Liver (tissue), 9 donors: Measurements from ENCODE around the gene C2orf74. TPM values are rescaled to one million over a fixed set of nuclear protein-coding genes. Genes with fewer than 3 reads are reported as not detected.

Experiments used
- DNase-seq: peaks from one replicate; pipeline ENCODE4 v3.0.0-alpha.2; 2017; ENCODE audit warnings: low spot score
- H3K27ac ChIP-seq, 2 donors: one replicate each; pipeline ENCODE4 v1.7.0; 2013; ENCODE audit warnings: inconsistent platforms in 2 of 2, low read length in 2 of 2, control low read depth in 1 of 2, low read depth in 1 of 2, mild to moderate bottlenecking in 1 of 2
- H3K27me3 ChIP-seq, 4 donors: one replicate each; pipeline versions ENCODE4 v1.6.1 to v1.7.0; 2013; ENCODE audit warnings: low read length in 3 of 4, inconsistent platforms in 1 of 4, mild to moderate bottlenecking in 1 of 4, moderate library complexity in 1 of 4; ENCODE audit not compliant: control insufficient read depth in 4 of 4, insufficient read depth in 4 of 4
- H3K36me3 ChIP-seq, 4 donors: one replicate each; pipeline versions ENCODE4 v1.6.1 to v1.7.0; 2013; ENCODE audit warnings: low read length in 3 of 4, mild to moderate bottlenecking in 3 of 4, low read depth in 1 of 4, moderate library complexity in 1 of 4; ENCODE audit not compliant: control insufficient read depth in 4 of 4, insufficient read depth in 3 of 4
- H3K4me1 ChIP-seq, 4 donors: one replicate each; pipeline versions ENCODE4 v1.6.1 to v1.7.0; 2013; ENCODE audit warnings: low read length in 3 of 4, mild to moderate bottlenecking in 3 of 4, moderate library complexity in 1 of 4; ENCODE audit not compliant: control insufficient read depth in 4 of 4, insufficient read depth in 4 of 4
- H3K4me3 ChIP-seq, 3 donors: one replicate each; pipeline versions ENCODE4 v1.6.1 to v1.7.0; 2013; ENCODE audit warnings: low read length in 3 of 3, control low read depth in 1 of 3, low read depth in 1 of 3, mild to moderate bottlenecking in 1 of 3
- H3K9ac ChIP-seq, 2 donors: one replicate each; pipeline ENCODE4 v1.7.0; 2013; ENCODE audit warnings: low read length in 2 of 2, mild to moderate bottlenecking in 2 of 2, moderate library complexity in 2 of 2, control low read depth in 1 of 2, low read depth in 1 of 2
- H3K9me3 ChIP-seq, 4 donors: one replicate each; pipeline versions ENCODE4 v1.6.1 to v1.7.0; 2013; ENCODE audit warnings: low read length in 3 of 4; ENCODE audit not compliant: control insufficient read depth in 4 of 4
- ATF3 ChIP-seq: IDR thresholded peaks from 2 replicates; pipeline ENCODE4 v1.6.1; 2016; ENCODE audit warnings: antibody characterized with exemption
- CTCF ChIP-seq: fragments of 150-350 bp; IDR thresholded peaks from 2 replicates; pipeline ENCODE4 v1.5.1; 2017; ENCODE audit warnings: improper control_type of control experiment, low read depth, low read length; ENCODE audit not compliant: missing input control
- EGR1 ChIP-seq, 2 donors: IDR thresholded peaks; 2 replicates each; pipeline ENCODE4 v1.6.1; 2016 to 2018; ENCODE audit warnings: antibody characterized with exemption in 2 of 2, low read depth in 2 of 2
- FOXA1 ChIP-seq: IDR thresholded peaks from 2 replicates; pipeline ENCODE4 v1.6.1; 2016; ENCODE audit warnings: antibody characterized with exemption
- FOXA2 ChIP-seq: IDR thresholded peaks from 2 replicates; pipeline ENCODE4 v1.6.1; 2016; ENCODE audit warnings: antibody characterized with exemption
- GABPA ChIP-seq, 2 donors: IDR thresholded peaks in 1 of 2; conservative IDR thresholded peaks in 1 of 2; 2 replicates each; pipeline ENCODE4 v1.6.1; 2016; ENCODE audit warnings: antibody characterized with exemption in 2 of 2, mild to moderate bottlenecking in 1 of 2, moderate library complexity in 1 of 2
- HNF4A ChIP-seq, 2 donors: conservative IDR thresholded peaks; 2 replicates each; pipeline ENCODE4 v1.6.1; 2016; ENCODE audit warnings: antibody characterized with exemption in 2 of 2, mild to moderate bottlenecking in 2 of 2
- HNF4G ChIP-seq: IDR thresholded peaks from 2 replicates; pipeline ENCODE4 v1.6.1; 2016; ENCODE audit warnings: antibody characterized with exemption
- JUND ChIP-seq, 2 donors: IDR thresholded peaks; 2 replicates each; pipeline ENCODE4 v1.6.1; 2016; ENCODE audit warnings: antibody characterized with exemption in 2 of 2
- NR2F2 ChIP-seq: IDR thresholded peaks from 2 replicates; pipeline ENCODE4 v1.6.1; 2016; ENCODE audit warnings: antibody characterized with exemption
- RAD21 ChIP-seq, 2 donors: IDR thresholded peaks; 2 replicates each; pipeline ENCODE4 v1.6.1; 2016; ENCODE audit warnings: antibody characterized with exemption in 2 of 2, mild to moderate bottlenecking in 2 of 2
- REST ChIP-seq: IDR thresholded peaks from 2 replicates; pipeline ENCODE4 v1.6.1; 2016; ENCODE audit warnings: antibody characterized with exemption, mild to moderate bottlenecking
- RXRA ChIP-seq, 2 donors: IDR thresholded peaks; 2 replicates each; pipeline ENCODE4 v1.6.1; 2017 to 2018; ENCODE audit warnings: antibody characterized with exemption in 2 of 2, mild to moderate bottlenecking in 1 of 2
- SP1 ChIP-seq: IDR thresholded peaks from 2 replicates; pipeline ENCODE4 v1.6.1; 2018; ENCODE audit warnings: antibody characterized with exemption, mild to moderate bottlenecking
- TAF1 ChIP-seq: conservative IDR thresholded peaks from 2 replicates; pipeline ENCODE4 v1.6.1; 2016; ENCODE audit warnings: antibody characterized with exemption, mild to moderate bottlenecking
- YY1 ChIP-seq: IDR thresholded peaks from 2 replicates; pipeline ENCODE4 v1.6.1; 2016; ENCODE audit warnings: antibody characterized with exemption, mild to moderate bottlenecking
- ZBTB33 ChIP-seq: IDR thresholded peaks from 2 replicates; pipeline ENCODE4 v1.6.1; 2016; ENCODE audit warnings: antibody characterized with exemption
- WGBS: extraction: QIAGEN DNeasy Blood & Tissue Kit; methylation state at CpG from one replicate; pipeline ENCODE4 v1.1.7; 2013; 5-methylcytosine and 5-hydroxymethylcytosine counted together
- polyA plus RNA-seq, 2 donors: library from polyadenylated mRNA; stranded (reverse) in 1 of 2; unstranded in 1 of 2; fragments of 200-250 nt in 1 of 2; fragments of >200 nt in 1 of 2; fragmentation: Nextera tagmentation in 1 of 2; extraction: Ambion mirVana in 1 of 2; gene quantifications; one replicate each; pipeline versions ENCODE4 v1.2.1 to v1.2.3, GENCODE V29; 2013 to 2015
- total RNA-seq, 2 donors: library from RNA; depleted of rRNA; stranded (reverse); fragments of >200 nt; gene quantifications; one replicate each; pipeline ENCODE4 v1.2.3, GENCODE V29; 2014
- donor health status: healthy.
- donor health status: healthy.
- donor health status: healthy.
- donor health status: healthy.
- donor health status: healthy.

The C2orf74 gene
- total and polyA plus RNA-seq, 4 donors, result 3.5 to 23.3 (median 5.6) TPM

- peak overlapping the region; percentile 23 to 44 for H3K27ac ChIP-seq
- peak overlapping the region in 1 of 2 donors; percentile 14 for H3K9ac ChIP-seq
- no peaks in the 10 kb centered on the region for H3K9me3 ChIP-seq
- H3K36me3 ChIP-seq, result peaks cover 3 to 50% (median 35%) of the 10 kb centered on the region in 4 donors
- WGBS, result 75% methylated on average over 14 of the region's 14 CpGs
- H3K4me1 ChIP-seq, result peaks cover 3 to 39% (median 19%) of the 10 kb centered on the region in 4 donors
- no peak overlapping the region for H3K4me3 ChIP-seq
- no peaks in the 10 kb centered on the region for H3K27me3 ChIP-seq
- TF ChIP-seq FOXA2 (no peak), HNF4G (no peak), TAF1 (no peak), RAD21 (IDR thresholded peaks at IDR 0.05) (no peak), ATF3 (no peak), EGR1 (IDR thresholded peaks at IDR 0.05; ENCODE audit: low read depth in 2 of 2) (no peak), RXRA (IDR thresholded peaks at IDR 0.05) (no peak), CTCF (no peak), GABPA (IDR thresholded peaks at IDR 0.05 in 1 of 2, conservative IDR thresholded peaks at IDR 0.05 in 1 of 2) (no peak), HNF4A (conservative IDR thresholded peaks at IDR 0.05) (no peak), REST (no peak), FOXA1 (no peak), JUND (IDR thresholded peaks at IDR 0.05) (no peak), ZBTB33 (no peak), SP1 (no peak), NR2F2 (no peak), YY1 (no peak)
- DNase-seq, result no peak
Measured at GRCh38 chr2:61179701-61180639, 18.0 kb downstream of the C2orf74 start.
